GM19023 (cell line): Measurements from ENCODE around the gene CD74.

Experiments
- ATAC-seq: cut with Tn5 transposase; IDR thresholded peaks from one replicate; pipeline ENCODE4 v1.9.1; 2021; ENCODE audit warnings: mild to moderate bottlenecking, moderate library complexity; ENCODE audit not compliant: unreplicated experiment

CD74 gene

DNA sequence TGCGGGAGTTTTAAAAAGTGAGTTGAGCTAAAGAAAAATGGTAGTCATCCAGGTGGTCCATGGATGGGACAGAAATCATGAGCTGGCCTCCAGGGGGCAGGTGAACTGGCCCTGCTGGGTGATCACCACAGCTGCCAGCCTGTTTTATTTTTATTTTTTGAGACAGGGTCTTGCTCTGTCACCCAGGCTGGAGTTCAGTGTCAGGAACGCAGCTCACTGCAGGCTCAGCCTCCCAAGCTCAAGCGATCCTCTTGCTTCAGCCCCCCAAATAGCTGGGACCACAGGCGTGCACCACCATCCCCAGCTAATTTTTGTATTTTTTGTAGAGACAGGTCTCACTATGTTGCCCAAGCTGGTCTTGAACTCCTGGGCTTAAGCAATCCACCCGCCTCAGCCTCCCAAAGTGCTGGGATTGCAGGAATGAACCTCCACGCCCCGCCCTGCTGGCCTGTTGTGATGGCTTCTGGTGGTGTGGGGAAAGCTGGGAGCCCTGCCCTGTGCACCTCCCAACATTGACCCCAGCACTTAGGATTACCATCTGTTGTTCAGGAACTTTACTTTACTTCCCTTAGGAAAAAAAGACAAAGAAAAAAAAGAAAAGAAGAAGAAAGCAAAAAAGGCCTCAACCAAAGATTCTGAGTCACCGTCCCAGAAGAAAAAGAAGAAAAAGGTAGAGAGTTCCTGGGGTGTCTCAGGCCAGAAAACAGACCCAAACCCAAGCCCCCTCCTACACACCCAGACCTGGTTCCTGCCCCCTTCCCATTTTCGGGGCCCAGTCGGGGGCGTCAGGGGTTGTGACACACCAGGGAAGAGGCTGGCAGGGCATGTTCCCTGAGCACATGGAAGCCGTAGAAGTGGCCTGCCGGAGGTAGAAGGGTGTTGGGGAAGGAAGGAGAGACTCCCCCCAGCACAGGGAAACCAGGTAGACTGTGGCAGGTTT lies 14.7 kb downstream of the CD74 start:
- ATAC-seq: no peak

DNA sequence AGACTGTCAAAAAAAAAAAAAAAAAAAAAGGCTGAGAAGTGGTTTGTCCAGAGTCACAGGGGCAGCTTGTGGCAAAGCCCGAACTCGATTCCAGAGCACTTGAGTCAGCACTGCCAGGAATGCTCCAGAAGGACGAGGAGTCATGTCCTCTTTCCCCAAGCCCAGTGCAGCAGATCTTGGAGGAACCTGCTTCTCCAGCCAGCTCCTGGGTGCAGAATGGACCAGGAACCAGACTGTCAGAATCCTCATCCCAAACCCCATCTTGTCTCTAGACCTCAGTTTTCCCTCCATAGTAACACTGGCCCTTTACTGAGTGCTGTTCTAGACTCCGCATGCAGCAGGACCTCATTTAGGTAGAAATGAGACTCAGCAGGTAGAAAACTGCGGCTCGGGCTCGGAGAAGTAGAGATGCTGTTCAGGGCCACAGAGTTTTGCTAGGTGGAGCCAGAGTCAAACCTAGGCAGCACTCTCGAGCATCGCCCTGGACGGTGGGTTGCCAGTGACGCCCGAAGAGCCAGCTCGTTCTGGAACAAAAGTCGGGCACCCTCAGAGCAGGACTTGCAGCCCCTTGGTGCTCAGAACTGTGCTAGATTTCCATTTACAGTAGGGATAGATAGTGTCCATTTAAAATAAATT lies 15.4 kb downstream of the CD74 start:
- ATAC-seq: no peak

DNA sequence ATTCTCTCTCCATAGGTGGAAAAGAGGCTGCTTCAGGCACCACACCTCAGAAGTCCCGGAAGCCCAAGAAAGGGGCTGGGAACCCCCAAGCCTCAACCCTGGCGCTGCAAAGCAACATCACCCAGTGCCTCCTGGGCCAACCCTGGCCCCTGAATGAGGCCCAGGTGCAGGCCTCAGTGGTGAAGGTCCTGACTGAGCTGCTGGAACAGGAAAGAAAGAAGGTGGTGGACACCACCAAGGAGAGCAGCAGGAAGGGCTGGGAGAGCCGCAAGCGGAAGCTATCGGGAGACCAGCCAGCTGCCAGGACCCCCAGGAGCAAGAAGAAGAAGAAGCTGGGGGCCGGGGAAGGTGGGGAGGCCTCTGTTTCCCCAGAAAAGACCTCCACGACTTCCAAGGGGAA lies 16.4 kb downstream of the CD74 start:
- ATAC-seq: no peak

DNA sequence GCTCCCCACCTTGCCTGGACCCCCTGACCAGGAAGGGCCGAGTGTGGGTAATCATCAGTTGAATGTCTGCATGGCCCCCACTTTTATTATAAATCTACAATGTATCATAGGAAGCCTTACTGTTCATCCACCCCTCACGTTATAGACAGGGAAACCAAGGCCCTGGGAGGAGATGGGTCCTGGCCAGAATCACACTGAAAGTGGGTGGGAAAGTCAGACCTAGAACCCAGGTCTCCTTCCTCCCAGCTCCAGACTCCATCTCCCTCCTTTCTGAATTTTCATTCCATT lies 17.1 kb downstream of the CD74 start:
- ATAC-seq: no peak

DNA sequence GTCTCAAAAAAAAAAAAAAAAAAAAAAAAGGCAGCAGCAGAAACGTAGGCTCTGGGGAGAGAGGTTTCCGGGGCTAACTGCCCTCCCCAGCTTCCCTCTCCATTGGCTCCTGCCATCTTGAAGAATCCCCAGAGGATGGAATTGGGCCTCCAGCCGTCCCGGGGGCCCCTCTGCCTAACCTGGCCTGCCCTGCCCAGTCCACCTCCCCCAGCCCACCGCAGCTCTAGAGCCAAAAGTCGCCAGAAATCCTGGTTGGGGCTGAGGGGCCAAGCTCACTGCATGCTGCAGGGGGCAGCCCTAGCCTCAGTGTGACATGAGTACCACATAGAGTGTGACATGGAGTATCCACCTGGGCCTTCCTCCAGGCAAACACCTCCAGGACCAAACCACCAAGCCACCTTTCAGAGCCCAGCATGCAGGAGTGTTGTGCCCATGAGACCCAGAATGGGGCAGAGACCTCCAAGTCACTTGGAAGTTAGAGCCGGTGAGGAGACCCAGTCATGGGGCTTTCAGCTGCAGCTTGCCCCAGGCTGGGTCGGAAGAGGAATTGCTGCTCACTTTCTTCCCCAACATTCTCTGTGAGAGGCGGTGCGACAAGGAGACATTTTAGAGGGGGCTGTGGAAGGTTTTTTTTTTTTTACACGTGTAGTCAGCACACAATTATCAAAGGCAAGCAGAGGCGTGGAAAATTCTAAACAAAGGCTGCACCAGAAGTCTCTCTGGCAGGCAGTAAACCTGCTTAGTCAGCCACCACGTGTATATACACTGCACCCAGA lies 17.6 kb downstream of the CD74 start:
- ATAC-seq: no peak

DNA sequence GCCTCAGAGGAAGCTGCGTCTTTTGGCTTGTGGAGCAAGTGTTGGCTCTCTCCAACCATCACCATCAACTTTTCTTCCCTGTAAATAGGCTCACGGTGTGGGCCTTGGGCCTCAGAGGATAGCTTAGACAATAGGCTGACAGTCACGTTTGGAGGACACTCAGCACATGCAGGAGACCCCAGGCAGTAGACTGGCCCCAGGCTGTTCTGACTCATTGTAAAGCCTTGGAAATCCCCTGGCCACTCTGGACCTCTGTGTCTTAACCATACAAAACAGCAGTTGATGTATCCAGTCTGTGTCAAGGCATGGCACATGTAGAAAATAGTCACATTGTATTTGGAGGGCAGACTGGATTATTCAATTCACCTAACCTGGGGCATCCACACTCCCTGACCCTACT lies 18.6 kb downstream of the CD74 start:
- peak; percentile 51 for ATAC-seq

DNA sequence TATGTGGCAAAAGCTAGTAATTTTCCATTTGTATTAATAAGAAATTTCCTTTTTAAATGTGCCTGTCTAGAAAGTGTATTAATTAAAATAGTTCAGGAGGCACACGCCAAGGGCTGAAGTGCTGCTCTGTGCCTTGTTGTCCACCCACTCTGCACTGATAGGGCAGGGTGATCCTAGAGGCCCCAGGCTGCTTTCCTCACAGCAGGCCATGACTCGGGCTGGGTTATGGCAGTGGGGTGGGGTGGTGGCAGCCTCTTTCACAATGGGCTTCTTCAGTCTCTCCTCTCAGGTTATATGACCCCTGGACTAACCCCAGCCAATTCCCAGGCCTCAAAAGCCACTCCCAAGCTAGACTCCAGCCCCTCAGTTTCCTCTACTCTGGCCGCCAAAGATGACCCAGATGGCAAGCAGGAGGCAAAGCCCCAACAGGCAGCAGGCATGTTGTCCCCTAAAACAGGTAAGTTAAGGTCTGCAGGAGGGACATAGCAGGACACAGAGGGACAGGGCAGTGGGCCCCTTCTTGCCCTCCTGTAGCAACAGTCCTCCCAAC lies 19.5 kb downstream of the CD74 start:
- ATAC-seq: no peak

DNA sequence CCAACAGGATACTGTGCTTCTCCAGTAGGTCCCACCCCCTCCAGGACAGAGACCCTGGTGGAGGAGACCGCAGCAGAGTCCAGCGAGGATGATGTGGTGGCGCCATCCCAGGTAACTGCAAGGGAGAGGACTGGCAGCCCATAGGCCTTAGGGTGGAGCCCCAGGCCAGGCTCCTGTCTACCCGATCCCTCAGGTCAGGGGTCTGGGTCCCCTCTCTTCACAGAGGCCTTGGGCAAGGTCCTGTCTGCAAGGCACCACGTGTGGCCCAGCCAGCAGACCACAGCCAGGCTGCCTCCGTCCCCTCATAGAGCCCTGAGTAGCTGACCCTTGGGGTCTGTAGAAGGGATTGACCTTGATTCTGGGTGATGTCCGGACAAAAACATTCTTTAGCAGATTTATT lies 20.0 kb downstream of the CD74 start:
- ATAC-seq: no peak

DNA sequence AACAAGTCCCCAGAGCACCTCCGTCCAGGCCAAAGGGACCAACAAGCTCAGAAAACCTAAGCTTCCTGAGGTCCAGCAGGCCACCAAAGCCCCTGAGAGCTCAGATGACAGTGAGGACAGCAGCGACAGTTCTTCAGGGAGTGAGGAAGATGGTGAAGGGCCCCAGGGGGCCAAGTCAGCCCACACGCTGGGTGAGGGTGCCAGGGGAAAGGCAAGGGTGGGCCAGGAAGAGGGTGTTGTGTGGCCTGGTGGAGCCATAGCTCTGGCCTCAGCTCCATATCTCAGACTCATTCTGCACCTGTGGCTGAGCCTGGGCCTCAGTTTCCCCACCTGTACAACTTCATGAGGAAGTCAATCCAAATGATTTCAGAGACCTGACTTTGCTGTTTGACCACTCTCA lies 20.7 kb downstream of the CD74 start:
- no peak for ATAC-seq

DNA sequence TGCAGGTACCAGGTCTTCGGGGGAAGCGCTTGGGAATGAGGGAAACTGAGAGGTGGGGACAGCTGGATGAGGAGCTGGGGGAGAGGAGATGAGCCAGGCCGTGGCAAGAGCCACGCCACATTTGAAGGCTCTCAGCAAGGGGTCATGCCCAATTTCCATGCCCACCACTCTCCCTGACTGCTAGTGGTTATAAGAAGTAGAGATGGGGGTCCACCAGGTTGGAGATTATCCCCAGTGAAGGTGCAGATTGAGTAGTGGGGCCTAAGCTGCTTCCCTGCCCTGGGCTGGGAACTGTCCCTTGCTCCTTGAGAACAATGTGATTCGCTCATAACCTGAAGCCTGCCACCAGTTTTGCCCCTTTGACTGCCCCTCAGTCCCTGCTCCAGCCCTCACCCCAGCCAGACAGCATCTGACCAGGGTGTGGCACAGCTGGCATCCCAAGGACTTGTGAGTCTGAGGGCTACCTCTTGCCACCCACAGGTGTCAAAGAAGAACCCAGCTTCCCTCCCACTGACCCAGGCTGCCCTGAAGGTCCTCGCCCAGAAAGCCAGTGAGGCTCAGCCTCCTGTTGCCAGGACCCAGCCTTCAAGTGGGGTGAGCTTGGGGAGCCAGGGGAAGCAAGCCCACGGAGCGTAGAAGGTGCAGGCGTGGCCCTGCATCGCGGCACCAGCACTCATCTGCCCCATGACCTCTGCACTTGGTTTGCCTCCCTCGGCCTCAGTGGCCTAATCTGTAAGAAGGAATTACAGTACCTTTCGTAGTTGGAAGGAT lies 21.5 kb downstream of the CD74 start:
- ATAC-seq: no peak

DNA sequence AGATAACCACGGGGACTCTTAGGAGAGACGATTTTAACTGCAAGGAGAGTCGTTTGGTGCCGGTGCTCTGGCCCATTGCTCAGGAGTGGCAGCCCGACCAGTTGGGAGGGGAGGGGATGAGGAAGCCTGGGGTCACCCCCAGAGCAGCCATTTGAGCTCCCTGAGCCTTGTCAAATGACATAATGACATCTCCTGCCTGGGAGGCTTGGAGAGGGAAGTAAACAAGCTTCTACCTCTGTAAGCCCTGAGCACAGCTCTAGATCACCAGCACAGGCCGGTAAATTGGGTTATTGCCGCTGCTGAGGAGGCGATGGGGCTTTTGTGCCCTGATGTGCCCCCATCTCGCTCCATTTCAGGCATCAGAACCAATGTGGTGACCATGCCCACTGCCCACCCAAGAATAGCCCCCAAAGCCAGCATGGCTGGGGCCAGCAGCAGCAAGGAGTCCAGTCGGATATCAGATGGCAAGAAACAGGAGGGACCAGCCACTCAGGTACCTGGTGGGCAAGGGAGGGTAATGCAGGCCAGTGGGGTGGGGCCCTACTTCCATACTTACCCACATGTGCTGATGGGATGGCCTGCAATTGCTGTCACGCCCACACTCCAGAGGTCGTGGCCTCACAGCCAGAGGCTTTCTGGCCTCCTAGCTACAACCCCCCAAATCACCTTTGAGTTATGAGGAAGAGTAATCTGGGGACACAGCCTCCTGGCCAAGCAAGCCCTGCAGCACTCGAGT lies 23.0 kb downstream of the CD74 start:
- no peak for ATAC-seq

DNA sequence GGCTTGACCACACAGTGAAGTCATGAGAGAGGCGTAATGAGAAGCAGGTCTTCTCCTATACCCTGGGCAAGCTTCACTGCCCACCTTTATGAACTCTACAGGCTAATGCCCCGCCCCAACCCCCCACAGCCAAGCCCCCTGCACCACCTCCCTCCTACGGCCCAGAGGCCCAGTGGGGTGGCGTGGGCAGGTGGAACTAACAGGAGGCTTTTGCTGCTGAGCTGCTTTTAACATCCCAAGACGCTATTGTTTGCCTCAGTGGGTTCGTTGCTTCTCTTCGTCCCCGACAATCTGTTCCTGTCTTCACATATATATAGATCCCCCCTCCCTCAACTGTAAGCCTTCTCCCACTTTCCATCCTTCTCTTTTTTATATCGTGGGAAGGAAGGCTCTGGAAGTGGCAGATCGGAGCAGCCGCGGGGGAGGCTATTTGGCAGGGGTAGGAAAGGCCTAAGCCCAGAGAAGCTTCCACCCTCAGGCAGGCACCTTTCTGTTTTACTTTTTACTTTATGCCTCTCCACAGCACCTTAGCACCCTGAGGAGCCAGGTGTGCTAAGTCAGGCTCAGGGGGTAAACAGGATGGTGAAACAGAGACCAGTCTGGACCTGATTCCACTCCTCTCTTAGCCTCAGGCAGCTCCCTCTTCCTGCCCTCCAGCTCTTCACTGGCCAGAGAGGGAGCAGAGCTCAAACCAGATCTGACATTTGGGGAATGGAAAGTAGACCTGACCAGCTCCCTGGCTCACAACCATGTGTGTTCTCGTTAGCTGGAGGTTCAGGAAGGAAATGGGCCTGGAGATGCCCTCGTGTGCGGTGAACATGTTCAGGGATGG lies 26.5 kb downstream of the CD74 start:
- ATAC-seq: no peak

DNA sequence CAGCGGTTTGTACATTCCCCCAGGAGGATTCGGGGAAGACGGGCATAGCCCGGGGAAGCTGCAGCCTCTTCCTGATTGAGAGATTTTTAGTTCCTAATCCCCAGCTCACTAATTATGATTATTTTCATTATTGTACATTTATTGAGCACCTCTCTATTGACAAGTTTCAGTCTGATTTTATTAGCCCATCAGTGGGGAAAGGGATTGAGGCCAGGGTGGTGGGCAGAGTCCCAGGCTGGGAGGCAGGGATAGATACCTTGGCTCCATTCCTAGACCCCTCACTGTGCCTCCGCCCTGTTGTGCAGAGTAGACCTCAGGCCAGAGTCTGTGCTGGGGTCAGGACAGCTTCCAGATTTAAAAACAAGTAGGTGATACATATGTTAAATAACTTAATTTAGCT lies 28.0 kb downstream of the CD74 start:
- ATAC-seq: no peak

DNA sequence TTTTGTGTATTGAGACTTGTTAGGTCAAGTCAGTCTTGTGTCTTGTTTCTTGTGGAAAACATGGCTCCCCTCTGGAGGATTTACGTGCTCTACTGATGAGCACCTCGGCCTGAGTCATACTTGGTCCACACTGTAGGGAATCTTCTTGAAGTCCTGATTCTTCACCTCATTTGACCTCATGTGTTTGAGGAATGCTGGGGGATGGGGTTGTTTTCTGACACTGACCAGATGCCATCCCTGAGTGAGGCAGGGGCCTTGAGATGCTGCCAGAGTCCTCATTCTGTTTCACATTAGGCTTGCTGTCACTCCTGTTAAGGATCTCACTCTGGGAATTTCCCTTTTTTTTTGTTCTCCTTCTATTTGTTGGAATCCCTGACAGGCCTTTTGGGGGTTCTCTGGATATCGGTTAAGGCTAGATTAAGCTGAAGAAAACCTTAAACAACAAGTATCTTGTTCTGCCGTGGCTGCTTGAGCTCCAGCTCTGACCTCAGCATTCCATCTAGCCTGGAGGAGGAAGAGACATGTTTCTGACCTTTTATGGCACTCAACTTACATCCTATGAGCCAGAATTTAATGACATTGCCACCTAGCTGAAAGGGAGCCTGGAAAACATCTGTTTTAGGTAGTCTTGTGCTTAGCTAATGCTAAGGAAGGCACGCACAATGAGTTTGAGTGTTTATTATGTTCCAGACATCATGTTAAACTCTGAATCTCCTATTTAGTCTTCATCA lies 34.6 kb downstream of the CD74 start:
- no peak for ATAC-seq

DNA sequence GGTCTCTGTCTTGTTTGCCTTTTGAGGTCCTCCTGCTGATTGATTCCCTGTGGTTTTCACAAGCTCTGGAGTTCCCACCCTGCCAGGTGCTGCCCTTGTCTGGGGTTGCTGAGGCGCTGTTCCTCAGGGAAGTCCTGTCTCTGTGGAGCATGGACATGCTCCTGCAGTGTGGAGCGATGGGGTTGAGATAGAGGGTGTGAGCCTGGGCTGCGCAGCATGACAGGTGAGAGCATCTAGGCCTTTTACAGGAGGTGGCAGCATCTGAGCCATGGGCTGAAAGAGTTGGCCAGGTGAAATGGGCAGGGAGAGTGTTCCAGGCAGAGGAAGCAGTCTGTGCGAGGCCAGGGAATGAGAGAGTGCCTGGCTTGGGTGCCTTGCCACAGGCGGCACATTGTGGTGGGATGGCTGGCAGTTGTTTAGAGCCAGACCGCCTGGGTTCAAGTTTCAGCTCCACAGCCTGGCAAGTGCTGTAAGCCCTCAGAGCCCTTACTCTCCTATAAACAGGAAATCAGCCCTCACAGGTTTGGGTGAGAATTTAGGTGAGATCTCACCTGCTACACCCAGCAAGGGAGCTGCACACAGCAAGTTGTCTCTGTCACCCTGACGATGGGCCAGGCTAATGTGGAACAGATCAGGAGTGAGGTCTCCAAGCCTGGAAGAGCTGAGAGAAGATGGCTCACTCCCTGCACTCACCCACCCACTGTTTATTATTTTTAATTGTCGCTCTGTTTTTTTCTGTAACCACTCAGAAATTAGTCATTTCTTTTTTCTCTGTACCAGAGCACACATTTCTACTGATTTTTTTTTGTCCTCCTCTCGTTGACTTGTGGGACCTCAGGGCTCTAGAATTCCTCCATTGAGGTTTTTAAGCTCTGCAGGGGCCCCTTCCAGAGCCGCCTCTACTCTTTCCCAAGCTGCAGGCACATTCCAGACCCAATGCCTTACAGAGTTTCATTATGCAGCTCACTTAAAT lies 35.6 kb downstream of the CD74 start:
- no peak for ATAC-seq

DNA sequence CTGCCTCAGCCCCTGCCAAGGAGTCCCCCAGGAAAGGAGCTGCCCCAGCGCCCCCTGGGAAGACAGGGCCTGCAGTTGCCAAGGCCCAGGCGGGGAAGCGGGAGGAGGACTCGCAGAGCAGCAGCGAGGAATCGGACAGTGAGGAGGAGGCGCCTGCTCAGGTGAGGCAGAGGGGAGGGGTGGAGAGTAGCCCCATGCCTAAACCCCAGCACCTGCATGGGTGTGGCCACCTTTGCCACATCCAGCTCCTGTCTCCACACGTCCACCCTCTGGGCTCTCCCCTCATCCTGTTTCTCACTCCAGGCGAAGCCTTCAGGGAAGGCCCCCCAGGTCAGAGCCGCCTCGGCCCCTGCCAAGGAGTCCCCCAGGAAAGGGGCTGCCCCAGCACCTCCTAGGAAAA lies 38.1 kb downstream of the CD74 start:
- no peak for ATAC-seq

DNA sequence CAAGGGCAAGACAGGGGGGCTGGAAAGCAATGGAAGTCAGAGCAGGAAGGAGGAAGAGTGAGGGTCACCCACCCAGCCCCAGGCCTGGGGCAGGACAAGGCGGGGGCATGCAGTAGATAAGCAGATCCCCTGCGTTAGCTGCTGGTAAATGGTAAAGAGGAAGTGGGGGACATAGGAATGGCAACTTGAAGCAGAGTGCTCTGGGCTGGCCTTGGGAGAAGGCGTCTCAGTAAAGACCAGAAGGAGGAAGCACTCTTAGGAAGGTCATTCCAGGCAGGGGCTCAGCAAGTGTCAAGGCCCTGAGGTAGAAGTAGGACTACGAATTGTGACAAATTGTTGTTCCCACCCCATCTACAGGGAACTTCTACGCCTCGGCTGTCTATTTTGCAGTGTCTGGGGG lies 40.1 kb downstream of the CD74 start:
- ATAC-seq: no peak
